ENCODE data around the gene ZFYVE27.

ZFYVE27 gene

DNA sequence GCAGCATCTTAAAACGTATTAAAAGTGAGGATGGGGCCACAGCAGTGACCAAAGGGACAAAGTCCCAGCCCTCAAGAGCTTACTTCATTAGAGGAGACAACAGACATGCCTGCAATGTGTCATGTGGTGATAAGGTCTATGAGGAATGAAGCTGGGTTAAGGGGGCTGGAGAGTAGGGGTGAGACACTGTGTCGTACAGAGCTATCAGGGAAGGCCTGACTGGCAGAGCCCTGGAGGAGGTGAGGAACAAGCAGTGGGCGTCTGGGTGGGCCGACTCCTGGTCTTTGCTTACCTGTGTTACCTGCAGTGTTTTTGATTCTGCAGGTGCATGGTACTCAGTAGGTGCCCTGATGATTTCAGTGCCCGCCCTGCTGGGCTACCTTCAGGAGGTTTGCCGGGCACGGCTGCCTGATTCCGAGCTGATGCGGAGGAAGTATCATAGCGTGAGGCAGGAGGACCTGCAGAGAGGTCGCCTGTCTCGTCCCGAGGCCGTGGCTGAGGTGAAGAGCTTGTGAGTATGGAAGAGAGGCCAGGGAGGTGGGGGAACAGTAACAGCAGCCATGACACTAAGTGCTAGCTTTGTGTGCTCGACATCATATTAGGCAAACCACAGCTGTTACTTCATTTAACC is 7.6 kb downstream of the ZFYVE27 start:
- H4K20me1 ChIP-seq (ENCODE audit: insufficient read depth, low read length) = peaks cover 22% of the 10 kb centered on the region
- TF ChIP-seq EZH2 (IDR thresholded peaks at IDR 0.05; ENCODE audit: borderline replicate concordance, low read depth, low read length, severe bottlenecking) (no peak), CTCF (IDR thresholded peaks at IDR 0.05; ENCODE audit: borderline replicate concordance, extremely low read depth, low read length, poor library complexity, severe bottlenecking) (no peak)
- H3K9ac ChIP-seq (ENCODE audit: low read depth, low read length) = no peak overlapping the region
- H3K27ac ChIP-seq (ENCODE audit: low read length) = no peak overlapping the region
- no peak overlapping the region for H3K4me2 ChIP-seq (ENCODE audit: insufficient read depth, low read length)
- no peaks in the 10 kb centered on the region for H3K9me3 ChIP-seq (ENCODE audit: insufficient read depth, low read length, severe bottlenecking)
- ATAC-seq (ENCODE audit: insufficient read depth, low read depth) (no peak), DNase-seq (no peak)
- no peaks in the 10 kb centered on the region; the same call in 1 of the 2 replicates for H3K4me1 ChIP-seq (ENCODE audit: insufficient read depth, low read length)
- no peaks in the 10 kb centered on the region for H3K27me3 ChIP-seq (ENCODE audit: insufficient read depth, low read length, poor library complexity)
- peaks cover 35% of the 10 kb centered on the region for H3K79me2 ChIP-seq (ENCODE audit: insufficient read depth, low read length)
- no peak overlapping the region for H3K4me3 ChIP-seq (ENCODE audit: low read depth in 1 of 2, low read length in 2 of 2)
- H2AFZ ChIP-seq (ENCODE audit: low read depth, low read length) = no peak overlapping the region
- H3K36me3 ChIP-seq (ENCODE audit: insufficient read depth, low read length) = peaks cover 83% of the 10 kb centered on the region

GRCh38 chr10:97747573-97747972 is 10.6 kb downstream of the ZFYVE27 start:
- TF ChIP-seq EZH2 (IDR thresholded peaks at IDR 0.05; ENCODE audit: borderline replicate concordance, low read depth, low read length, severe bottlenecking) (no peak), CTCF (IDR thresholded peaks at IDR 0.05; ENCODE audit: borderline replicate concordance, extremely low read depth, low read length, poor library complexity, severe bottlenecking) (no peak)
- Histone ChIP-seq H3K36me3 (ENCODE audit: insufficient read depth, low read length) (peaks cover 91% of the 10 kb centered on the region), H3K9ac (ENCODE audit: low read depth, low read length) (no peak overlapping the region), H3K4me3 (ENCODE audit: low read depth in 1 of 2, low read length in 2 of 2) (no peak overlapping the region), H3K27me3 (ENCODE audit: insufficient read depth, low read length, poor library complexity) (no peaks in the 10 kb centered on the region), H4K20me1 (ENCODE audit: insufficient read depth, low read length) (peaks cover 15% of the 10 kb centered on the region; the same call in 1 of the 2 replicates), H3K4me1 (ENCODE audit: insufficient read depth, low read length) (no peaks in the 10 kb centered on the region), H2AFZ (ENCODE audit: low read depth, low read length) (no peak overlapping the region), H3K79me2 (ENCODE audit: insufficient read depth, low read length) (peaks cover 13% of the 10 kb centered on the region; the same call in 1 of the 2 replicates), H3K9me3 (ENCODE audit: insufficient read depth, low read length, severe bottlenecking) (no peaks in the 10 kb centered on the region), H3K27ac (ENCODE audit: low read length) (no peak overlapping the region), H3K4me2 (ENCODE audit: insufficient read depth, low read length) (no peak overlapping the region)
- DNase-seq = no peak
- no peak for ATAC-seq (ENCODE audit: insufficient read depth, low read depth)

DNA sequence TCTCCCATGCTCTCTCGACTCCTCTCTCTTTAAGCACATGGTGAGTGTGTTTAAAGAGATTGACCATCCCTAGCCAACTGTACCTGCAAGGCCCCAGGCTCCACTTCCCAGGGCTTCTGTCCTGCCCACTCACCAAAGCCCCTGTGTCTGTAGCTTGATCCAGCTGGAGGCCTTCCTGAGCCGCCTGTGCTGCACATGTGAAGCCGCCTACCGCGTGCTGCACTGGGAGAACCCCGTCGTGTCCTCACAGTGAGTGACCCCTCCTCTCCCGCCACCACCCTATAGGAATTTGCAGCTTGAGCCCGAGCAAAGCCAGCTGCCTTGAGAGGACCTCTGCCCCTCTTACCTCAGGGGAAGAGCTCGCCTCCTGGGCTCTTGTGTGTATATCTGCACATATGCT is 11.2 kb downstream of the ZFYVE27 start:
- ATAC-seq (ENCODE audit: insufficient read depth, low read depth) = no peak
- no peak overlapping the region for H3K4me3 ChIP-seq (ENCODE audit: low read depth in 1 of 2, low read length in 2 of 2)
- TF ChIP-seq CTCF (IDR thresholded peaks at IDR 0.05; ENCODE audit: borderline replicate concordance, extremely low read depth, low read length, poor library complexity, severe bottlenecking) (no peak), EZH2 (IDR thresholded peaks at IDR 0.05; ENCODE audit: borderline replicate concordance, low read depth, low read length, severe bottlenecking) (no peak)

More for the DNA sequence above, 11.2 kb downstream of the ZFYVE27 start:
- Histone ChIP-seq H2AFZ (ENCODE audit: low read depth, low read length) (no peak overlapping the region), H3K4me1 (ENCODE audit: insufficient read depth, low read length) (no peaks in the 10 kb centered on the region), H3K27me3 (ENCODE audit: insufficient read depth, low read length, poor library complexity) (no peaks in the 10 kb centered on the region), H3K4me2 (ENCODE audit: insufficient read depth, low read length) (no peak overlapping the region), H4K20me1 (ENCODE audit: insufficient read depth, low read length) (peaks cover 11% of the 10 kb centered on the region; the same call in 1 of the 2 replicates), H3K79me2 (ENCODE audit: insufficient read depth, low read length) (peaks cover 9% of the 10 kb centered on the region; the same call in 1 of the 2 replicates), H3K9ac (ENCODE audit: low read depth, low read length) (no peak overlapping the region), H3K9me3 (ENCODE audit: insufficient read depth, low read length, severe bottlenecking) (no peaks in the 10 kb centered on the region), H3K27ac (ENCODE audit: low read length) (no peak overlapping the region), H3K36me3 (ENCODE audit: insufficient read depth, low read length) (peaks cover 92% of the 10 kb centered on the region)
- DNase-seq = no peak
